T1000 (cell line): ENCODE measurements around the gene ADGRV1.
A peak's percentile ranks its signal among the peaks of the same experiment; 100 is the strongest.

ENCODE experiments used
- DNase-seq: peaks from one replicate; lab custom pipeline; 2025; ENCODE audit warnings: mixed read lengths; lab: John Stamatoyannopoulos, UW

Gene ADGRV1

DNA sequence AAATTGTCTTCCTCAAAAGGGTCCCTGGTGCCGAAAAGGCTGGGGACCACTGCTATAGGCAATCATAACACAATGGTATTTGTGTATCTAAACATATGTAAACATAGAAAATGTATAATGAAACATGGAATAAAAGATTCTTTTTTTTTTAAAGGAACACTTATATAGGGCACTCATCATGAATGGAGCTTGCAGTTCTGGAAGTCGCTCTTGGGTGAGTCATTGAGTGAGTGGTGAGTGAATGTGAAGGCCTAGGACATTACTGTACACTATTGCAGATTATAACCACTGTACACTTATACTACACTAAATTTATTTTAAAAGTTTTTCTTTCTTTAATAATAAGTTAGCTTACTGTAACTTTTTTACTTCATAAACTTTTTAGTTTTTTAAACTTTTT lies 648.1 kb downstream of the ADGRV1 start:
- DNase-seq = no peak

DNA sequence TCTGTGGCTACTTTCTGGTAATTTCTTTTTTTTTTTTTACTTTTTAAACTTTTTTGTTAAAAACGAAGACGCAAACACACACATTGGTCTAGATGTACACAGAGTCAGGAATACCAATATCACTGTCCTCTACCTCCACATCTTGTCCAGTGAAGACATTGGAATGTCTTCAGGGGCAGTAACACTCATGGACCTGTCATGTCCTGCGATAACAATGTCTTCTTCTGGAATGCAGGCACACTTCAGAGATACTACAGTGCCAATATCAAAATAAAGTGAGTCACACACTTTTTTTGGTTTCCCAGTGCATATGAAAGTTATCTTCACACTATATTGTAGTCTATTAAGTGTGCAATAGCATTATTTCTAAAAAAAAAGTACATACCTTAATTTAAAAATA lies 648.7 kb downstream of the ADGRV1 start:
- DNase-seq = no peak

DNA sequence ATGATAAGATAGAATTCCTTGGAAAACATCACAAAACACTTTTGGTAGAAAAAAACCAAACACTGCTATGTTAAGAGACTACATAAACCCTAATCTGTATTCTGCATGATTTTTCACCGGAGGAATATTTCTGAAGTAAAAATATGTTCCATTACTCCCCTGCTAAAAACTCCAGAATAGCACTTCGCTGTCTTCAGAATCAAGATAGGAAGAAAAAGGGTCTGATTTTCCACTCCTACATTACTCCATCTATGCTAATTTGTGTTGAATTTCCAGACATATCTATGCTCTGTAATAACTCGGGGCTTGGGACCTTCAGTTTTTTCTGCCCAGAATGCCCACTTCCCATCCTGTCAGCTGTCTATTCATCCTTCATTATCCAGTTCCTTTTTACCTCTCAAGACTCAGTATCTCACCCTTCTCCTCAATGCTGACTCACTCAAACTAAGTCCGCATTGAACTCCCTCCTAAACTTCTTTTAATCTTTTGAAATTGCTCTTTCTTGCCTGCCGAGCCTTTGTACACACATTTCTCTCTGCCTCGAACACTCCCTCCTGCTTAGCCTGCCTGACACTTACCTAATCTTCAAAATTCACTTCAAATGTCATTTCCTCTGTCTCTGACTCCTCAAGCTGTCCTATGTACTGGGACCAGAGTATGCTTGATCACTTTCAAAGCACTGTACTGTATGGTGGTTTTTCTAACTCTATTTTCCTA lies 653.6 kb downstream of the ADGRV1 start:
- DNase-seq = no peak

DNA sequence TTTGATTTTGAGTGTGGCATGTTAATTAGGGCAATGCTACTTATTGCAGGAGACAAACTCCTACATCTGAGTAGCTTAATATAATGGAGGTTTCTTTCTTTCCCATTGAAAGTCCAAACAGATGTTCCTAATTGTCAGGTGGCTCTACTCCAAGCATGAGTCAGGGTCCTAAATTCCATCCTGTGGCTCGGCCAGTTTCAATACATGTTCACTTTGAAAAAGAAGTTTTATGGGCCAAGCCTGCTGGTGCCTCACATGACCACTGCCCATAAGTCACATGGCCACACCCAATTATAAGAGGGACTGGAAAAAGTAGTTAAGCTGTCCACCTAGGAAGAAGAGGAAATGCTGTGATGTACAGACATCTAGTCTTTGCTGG lies 654.1 kb downstream of the ADGRV1 start:
- peak; percentile 69 for DNase-seq
